ENCODE measurements around the gene EYA3.

The EYA3 gene

GRCh38 chr1:27967106-27967883 is 121.1 kb downstream of the EYA3 start:
- no peak for DNase-seq

GRCh38 chr1:27966402-27967105 is 121.9 kb downstream of the EYA3 start:
- DNase-seq, result no peak

- DNase-seq, result no peak
These were observed 125.0 kb downstream of the EYA3 start for GRCh38 chr1:27963393-27963792.

- DNase-seq, result no peak
These were observed 126.7 kb downstream of the EYA3 start for GRCh38 chr1:27961646-27962221.

DNA sequence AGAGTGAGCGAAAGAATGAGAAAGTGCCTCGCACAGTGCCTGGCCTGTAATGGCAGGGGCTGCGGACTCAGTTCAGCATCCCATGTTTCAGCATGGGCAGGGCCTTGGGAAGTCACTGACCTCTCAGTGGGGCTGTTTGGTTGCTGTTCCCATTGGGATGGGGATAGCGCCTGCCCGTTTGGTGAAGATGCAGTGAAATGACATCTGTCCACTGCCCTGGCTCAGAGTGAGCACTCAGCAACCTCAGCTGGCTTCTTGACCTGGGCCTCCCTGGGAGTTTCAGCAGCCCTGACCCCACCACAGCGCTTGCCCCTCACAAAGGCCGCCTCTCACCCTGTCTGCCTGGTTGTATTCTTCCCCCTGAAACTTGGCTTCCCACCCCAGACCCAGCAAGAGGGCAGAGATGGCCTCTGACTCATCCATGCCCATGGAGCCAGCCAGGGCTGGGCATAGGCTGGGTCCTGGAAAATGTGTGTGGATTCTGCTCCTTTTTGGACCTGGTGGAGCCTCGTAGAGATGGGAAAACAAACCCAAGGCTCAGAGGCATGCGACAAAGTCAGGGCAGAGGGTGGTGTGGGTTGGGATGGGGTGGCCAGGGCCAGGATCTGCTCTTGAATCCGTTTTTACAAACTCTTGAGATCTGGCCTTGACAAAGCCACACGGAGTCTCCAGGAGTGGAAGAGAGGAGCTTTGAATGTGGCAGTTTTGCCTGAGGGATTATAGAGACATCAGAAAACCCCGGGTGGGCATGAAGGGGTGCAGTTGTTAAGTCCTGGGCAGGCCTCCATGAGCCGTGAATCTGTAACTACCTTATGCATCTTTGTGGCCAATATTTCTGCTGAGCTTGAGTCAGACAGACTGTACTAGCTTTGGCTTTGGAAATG is 127.4 kb downstream of the EYA3 start:
- no peak for DNase-seq

DNA sequence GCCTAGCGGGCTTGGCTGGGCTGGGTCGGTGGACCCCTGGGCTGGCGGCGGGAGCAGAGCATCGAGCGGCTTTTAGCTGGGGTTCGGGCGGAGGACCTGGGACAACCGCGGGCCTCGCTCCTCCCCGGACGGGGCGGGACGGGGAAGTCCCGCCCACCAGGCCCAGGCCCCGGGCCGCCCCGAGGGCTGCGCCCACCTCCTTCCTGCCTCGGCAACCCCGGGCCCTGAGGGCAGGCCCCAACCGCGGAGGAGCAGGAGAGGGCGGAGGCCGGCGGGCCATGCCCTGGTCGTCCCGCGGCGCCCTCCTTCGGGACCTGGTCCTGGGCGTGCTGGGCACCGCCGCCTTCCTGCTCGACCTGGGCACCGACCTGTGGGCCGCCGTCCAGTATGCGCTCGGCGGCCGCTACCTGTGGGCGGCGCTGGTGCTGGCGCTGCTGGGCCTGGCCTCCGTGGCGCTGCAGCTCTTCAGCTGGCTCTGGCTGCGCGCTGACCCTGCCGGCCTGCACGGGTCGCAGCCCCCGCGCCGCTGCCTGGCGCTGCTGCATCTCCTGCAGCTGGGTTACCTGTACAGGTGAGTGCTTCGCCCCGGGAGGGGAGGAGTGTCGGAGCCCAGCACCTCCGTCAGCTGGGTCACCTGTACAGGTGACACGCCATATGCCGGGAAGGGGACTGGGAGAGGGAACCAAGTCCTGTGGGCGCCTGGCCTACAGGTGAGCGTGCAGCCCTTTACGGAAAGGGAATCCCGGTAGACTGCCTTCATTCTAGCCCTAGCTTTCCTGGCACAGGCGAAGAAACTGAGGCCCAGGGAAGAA is 128.4 kb downstream of the EYA3 start, which contains the start of gene XKR8:
Gene XKR8 (plus strand): TSS at position 182 of the 812 bp plus-strand sequence. CDS start 97 bp downstream, at position 279.
- DNase-seq, result no peak

DNA sequence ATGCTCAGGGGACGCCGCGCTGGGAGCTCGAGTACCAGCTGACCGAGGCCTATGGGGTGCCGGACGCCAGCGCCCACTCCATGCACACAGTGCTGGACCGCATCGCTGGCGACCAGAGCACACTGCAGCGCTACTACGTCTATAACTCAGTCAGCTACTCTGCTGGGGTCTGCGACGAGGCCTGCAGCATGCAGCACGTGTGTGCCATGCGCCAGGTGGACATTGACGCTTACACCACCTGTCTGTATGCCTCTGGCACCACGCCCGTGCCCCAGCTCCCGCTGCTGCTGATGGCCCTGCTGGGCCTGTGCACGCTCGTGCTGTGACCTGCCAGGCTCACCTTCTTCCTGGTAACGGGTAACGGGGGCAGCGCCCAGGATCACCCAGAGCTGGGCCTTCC is 129.9 kb downstream of the EYA3 start:
- DNase-seq, result no peak

DNA sequence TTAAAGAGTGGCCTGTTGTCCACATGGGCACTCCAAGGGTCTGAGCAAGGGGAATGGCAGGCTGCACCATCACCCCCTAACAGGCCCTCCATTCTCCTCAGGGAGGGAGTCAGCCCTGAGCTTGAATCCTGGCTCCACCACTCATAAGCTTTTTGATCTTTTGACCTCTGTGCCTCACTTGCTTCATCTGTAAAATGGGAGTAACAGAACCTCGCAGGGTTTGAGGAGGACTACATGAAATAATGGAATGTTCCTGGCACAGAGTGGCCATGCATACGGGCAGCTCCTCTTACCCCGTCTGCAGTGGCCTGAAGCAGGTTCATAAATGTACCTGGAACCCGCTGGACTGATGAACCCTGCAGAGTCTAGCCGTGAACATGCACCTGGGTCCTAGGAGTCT is 130.8 kb downstream of the EYA3 start:
- no peak for DNase-seq

DNA sequence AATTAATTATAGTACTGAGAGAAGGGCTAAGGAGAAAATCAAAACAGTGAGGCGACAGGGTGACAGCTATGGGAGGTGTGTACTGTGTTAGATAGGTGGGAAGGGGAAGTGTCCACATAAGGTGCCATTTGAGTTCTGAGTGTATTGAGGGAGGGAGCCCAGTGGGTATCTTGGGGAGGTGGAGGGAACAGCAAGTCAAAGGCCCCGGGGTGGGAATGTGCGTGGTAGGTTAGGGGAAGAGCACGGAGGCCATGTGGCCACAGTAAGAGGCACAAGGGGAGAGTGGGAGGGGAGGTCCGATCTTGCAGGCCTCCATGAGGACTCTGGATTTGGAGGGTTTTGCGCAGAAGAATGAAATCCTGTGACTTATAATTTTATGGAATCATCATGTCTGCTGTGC is 131.6 kb downstream of the EYA3 start:
- DNase-seq, result no peak

DNA sequence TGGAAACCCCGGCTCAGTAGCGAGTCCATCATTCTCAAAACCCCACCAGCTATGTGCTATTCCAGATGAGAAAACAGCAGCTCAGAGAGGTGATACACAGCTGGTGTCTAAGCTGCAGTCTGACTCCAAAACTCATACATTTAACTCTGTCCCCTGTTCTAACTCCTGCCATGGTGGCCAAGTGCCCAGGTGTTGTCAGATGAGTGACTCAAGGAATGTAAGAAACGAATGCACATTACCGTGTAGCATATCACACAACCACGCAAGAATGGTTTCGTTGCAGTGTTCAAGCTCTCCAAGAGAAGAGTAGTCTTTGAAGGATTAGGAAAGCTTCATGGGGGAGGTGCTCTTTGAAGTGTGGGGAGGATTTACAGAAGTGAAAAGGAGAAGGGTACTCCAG is 133.3 kb downstream of the EYA3 start:
- DNase-seq, result no peak

DNA sequence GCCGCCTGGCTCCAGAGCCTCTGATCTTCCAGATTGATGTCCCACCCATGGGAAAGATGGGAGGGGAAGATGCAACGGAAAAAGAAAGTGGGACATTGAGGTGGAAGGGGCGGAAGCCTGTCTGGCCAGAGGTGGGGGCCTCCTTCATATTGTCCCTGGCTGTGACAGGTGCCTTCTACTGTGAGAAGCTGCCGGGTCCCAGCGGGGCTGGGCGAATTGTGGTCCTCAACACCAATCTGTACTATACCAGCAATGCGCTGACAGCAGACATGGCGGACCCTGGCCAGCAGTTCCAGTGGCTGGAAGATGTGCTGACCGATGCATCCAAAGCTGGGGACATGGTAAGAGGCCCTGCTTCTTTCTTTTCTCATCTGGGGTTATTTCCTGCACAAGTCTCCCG is 134.2 kb downstream of the EYA3 start:
- DNase-seq, result no peak

GRCh38 chr1:27952147-27952546 is 136.3 kb downstream of the EYA3 start:
- DNase-seq, result no peak

- DNase-seq, result no peak
These were observed 137.0 kb downstream of the EYA3 start for GRCh38 chr1:27951396-27951795.

DNA sequence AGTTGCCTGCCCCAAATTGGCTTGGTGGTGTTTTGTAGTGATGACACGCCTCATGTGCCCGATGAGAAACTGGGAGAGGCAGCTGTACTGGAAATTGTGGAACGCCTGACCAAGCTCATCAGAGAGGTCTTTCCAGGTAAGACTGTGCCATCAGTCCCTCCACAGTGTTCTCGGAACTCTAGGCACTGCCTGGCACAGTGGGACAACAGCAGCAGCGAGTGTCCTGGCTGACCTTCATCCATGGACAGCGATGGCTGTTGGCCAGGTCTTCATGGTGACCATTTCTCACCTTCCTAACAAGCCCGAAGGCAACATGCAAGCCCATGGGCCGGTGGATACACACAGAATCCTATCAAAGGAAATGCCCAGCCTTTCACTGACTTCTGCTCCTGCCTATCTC is 139.4 kb downstream of the EYA3 start:
- DNase-seq, result no peak

DNA sequence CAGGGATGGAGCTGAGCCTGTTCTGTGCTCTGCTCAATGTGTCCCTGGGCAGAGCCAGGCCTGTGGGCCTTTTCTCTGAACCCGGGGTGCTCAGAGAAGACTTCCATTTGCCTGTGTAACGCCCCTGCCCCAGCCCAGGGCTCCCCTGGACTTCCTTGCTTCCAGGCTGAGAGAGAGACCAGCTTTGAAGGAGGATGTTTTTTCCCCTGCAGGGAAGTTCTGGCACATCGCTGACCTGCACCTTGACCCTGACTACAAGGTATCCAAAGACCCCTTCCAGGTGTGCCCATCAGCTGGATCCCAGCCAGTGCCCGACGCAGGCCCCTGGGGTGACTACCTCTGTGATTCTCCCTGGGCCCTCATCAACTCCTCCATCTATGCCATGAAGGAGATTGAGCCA is 143.4 kb downstream of the EYA3 start:
- no peak for DNase-seq

DNA sequence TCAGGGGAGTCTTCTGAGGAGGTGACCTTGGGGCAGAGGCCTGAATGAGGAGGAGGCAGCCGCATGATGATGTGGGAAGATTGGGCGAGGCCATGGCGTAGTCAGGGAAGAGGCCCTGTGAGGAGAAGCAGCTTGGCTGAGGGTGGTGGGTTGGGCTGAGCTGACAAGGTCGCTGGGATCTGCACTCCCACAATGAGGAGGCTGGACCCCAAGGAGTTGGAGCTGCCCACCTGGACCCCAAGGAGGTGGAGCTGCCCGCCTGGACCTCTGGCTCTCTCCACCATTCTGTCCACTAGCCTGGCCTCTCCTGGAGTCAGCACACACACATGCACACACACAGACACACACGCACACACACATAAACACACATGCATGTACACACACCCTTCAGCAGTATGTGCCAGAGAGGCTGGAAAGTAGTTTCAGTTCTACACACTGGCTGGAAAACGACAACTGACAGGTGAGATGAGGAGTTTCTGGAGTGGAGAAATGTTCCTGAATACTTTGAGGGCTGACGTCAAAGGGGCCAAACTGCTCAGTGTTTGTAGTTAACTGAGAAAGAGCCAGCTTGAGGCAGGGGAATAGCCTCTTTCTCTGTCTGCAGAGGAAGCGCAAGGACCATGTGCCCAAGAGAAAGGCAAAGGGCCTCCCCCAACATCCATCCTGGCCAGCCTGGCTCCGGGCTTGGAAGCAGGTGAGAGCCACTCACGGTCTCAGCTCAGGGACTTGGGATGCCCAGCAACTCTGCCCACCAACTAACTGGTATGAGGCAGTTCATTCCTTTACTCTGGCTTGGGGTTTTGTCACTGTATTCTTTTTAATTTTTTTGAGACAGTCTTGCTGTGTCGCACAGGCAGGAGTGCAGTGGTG is 146.5 kb downstream of the EYA3 start:
- DNase-seq, result no peak

GRCh38 chr1:27940870-27941560 is 147.4 kb downstream of the EYA3 start:
- DNase-seq, result no peak

DNA sequence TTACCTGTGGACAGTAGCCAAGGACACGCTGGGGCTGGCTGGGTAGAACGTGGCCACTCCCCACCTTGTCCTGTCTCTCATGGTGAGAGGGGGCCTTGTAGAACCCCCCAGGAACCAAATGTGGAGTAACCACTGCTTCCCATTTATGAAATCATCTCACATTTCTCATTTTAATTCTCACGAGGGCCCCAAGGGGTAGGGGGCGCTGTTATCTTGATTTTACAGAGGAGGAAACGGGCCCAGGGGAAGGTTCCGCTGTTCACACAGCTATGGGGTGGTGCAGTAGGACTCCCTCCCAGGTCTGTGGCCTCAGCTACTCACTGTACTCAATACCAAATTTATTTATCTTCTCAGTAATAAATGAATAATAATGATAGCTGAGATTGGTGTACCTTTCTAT is 148.1 kb downstream of the EYA3 start:
- DNase-seq, result no peak

GRCh38 chr1:27938488-27938887 is 149.9 kb downstream of the EYA3 start:
- no peak for DNase-seq

- no peak for DNase-seq
These were observed 150.9 kb downstream of the EYA3 start for GRCh38 chr1:27937524-27937836.

- no peak for DNase-seq
These were observed 152.0 kb downstream of the EYA3 start for GRCh38 chr1:27936370-27936769.

All from NCI-H748 treated with DMSO at 0.1 percent for 48 hours (cell line).